ENCODE measurements around the gene ABCC5.

Gene ABCC5

GRCh38 chr3:183968666-183969245 lies 48.9 kb downstream of the ABCC5 start:
- no peak for DNase-seq

- no peak for DNase-seq
Observed at GRCh38 chr3:183967693-183968092, 50.0 kb downstream of the ABCC5 start.

GRCh38 chr3:183966361-183966791 lies 51.3 kb downstream of the ABCC5 start:
- no peak for DNase-seq

GRCh38 chr3:183962807-183963206 lies 54.9 kb downstream of the ABCC5 start:
- no peak for DNase-seq

- DNase-seq: no peak
Observed at GRCh38 chr3:183959214-183959613, 58.5 kb downstream of the ABCC5 start.

- DNase-seq: no peak
Observed at GRCh38 chr3:183958775-183959174, 58.9 kb downstream of the ABCC5 start.

- no peak for DNase-seq
Observed at GRCh38 chr3:183958226-183958625, 59.5 kb downstream of the ABCC5 start.

GRCh38 chr3:183954875-183955274 lies 62.8 kb downstream of the ABCC5 start:
- no peak for DNase-seq

- DNase-seq: no peak
Observed at GRCh38 chr3:183953471-183954070, 64.1 kb downstream of the ABCC5 start.

- DNase-seq: no peak
Observed at GRCh38 chr3:183951459-183951858, 66.2 kb downstream of the ABCC5 start.

GRCh38 chr3:183949690-183950089 lies 68.0 kb downstream of the ABCC5 start:
- DNase-seq: no peak

- DNase-seq: no peak
Observed at GRCh38 chr3:183946037-183946436, 71.6 kb downstream of the ABCC5 start.

- no peak for DNase-seq
Observed at GRCh38 chr3:183944775-183945174, 72.9 kb downstream of the ABCC5 start.

GRCh38 chr3:183943739-183944138 lies 73.9 kb downstream of the ABCC5 start:
- DNase-seq: no peak

GRCh38 chr3:183941216-183941615 lies 76.5 kb downstream of the ABCC5 start:
- no peak for DNase-seq

- DNase-seq: no peak
Observed at GRCh38 chr3:183937601-183938286, 79.9 kb downstream of the ABCC5 start.

- no peak for DNase-seq
Observed at GRCh38 chr3:183933160-183933559, 84.5 kb downstream of the ABCC5 start.

- no peak for DNase-seq
Observed at GRCh38 chr3:183931881-183932280, 85.8 kb downstream of the ABCC5 start.

GRCh38 chr3:183930086-183930485 lies 87.6 kb downstream of the ABCC5 start:
- no peak for DNase-seq

GRCh38 chr3:183927059-183927458 lies 90.6 kb downstream of the ABCC5 start:
- no peak for DNase-seq

GRCh38 chr3:183924956-183925355 lies 92.7 kb downstream of the ABCC5 start:
- no peak for DNase-seq

- DNase-seq: no peak
Observed at GRCh38 chr3:183924543-183924942, 93.1 kb downstream of the ABCC5 start.

GRCh38 chr3:183922421-183922820 lies 95.3 kb downstream of the ABCC5 start:
- DNase-seq: no peak

GRCh38 chr3:183921096-183921495 lies 96.6 kb downstream of the ABCC5 start:
- DNase-seq: no peak

- no peak for DNase-seq
Observed at GRCh38 chr3:183920416-183920815, 97.3 kb downstream of the ABCC5 start.
